Measurements from ENCODE around the gene PDCD2. TPM values are rescaled to one million over a fixed set of nuclear protein-coding genes. Genes with fewer than 3 reads are reported as not detected.

PDCD2 gene
- total RNA-seq, 4 donors from 2014 or later, result 52.0 to 59.3 (median 56.1) TPM

GRCh38 chr6:170596426-170596825, 12.0 kb upstream of the PDCD2 start:
- Histone ChIP-seq H3K4me1 (no peaks in the 10 kb centered on the region), H3K27me3 (peaks cover 15% of the 10 kb centered on the region), H3K27ac (no peak overlapping the region), H3K9me3 (peaks cover 0 to 14% (median 0%) of the 10 kb centered on the region in 3 donors), H3K4me3 (no peak overlapping the region), H3K36me3 (no peaks in the 10 kb centered on the region)
- TF ChIP-seq EP300 (IDR thresholded peaks at IDR 0.05) (no peak), POLR2A (IDR thresholded peaks at IDR 0.05) (no peak), CTCF (IDR thresholded peaks at IDR 0.05) (no peak), POLR2AphosphoS5 (IDR thresholded peaks at IDR 0.05) (no peak)
- ATAC-seq, result no peak

GRCh38 chr6:170590725-170591124, 6.3 kb upstream of the PDCD2 start:
- 87 to 100% methylated on average over 1 of the region's 1 CpG for WGBS, 2 donors (ENCODE audit: low coverage in 1 of 2)
- H3K36me3 ChIP-seq, result no peaks in the 10 kb centered on the region
- ATAC-seq, result no peak
- TF ChIP-seq POLR2A (IDR thresholded peaks at IDR 0.05), result no peak
- TF ChIP-seq EP300 (IDR thresholded peaks at IDR 0.05), result no peak
- no peak for TF ChIP-seq POLR2AphosphoS5 (IDR thresholded peaks at IDR 0.05)
- no peak for TF ChIP-seq CTCF (IDR thresholded peaks at IDR 0.05)
- H3K27me3 ChIP-seq, result peaks cover 4% of the 10 kb centered on the region
- H3K27ac ChIP-seq, result no peak overlapping the region
- H3K4me1 ChIP-seq, result peaks cover 0 to under 1% (median 0%) of the 10 kb centered on the region in 3 donors
- H3K9me3 ChIP-seq, result peaks cover 0 to 18% (median 0%) of the 10 kb centered on the region in 3 donors
- no peak overlapping the region for H3K4me3 ChIP-seq

GRCh38 chr6:170584954-170585498, 589 bp upstream of the PDCD2 start:
- Histone ChIP-seq H3K36me3 (peaks cover 0 to 30% of the 10 kb centered on the region in 2 donors), H3K9me3 (no peaks in the 10 kb centered on the region), H3K27ac (peak overlapping the region; percentile 41 to 95 (median 91)), H3K27me3 (no peaks in the 10 kb centered on the region), H3K4me3 (peak overlapping the region; percentile 75 to 77), H3K4me1 (peaks cover 3 to 20% (median 9%) of the 10 kb centered on the region in 3 donors)
- no peak for TF ChIP-seq POLR2A (IDR thresholded peaks at IDR 0.05)
- TF ChIP-seq CTCF (IDR thresholded peaks at IDR 0.05), result no peak
- TF ChIP-seq POLR2AphosphoS5 (IDR thresholded peaks at IDR 0.05), result no peak
- TF ChIP-seq EP300 (IDR thresholded peaks at IDR 0.05), result no peak
- 7 to 12% methylated on average over 3 to 4 of the region's 6 CpGs for WGBS, 2 donors (ENCODE audit: low coverage in 1 of 2)
- no peak for ATAC-seq

GRCh38 chr6:170583756-170584180, 669 bp downstream of the PDCD2 start:
- 1 to 3% methylated on average over 7 to 12 of the region's 12 CpGs for WGBS, 2 donors (ENCODE audit: low coverage in 1 of 2)
- Histone ChIP-seq H3K4me3 (peak overlapping the region; percentile 75 to 77), H3K36me3 (peaks cover 0 to 42% of the 10 kb centered on the region in 2 donors), H3K9me3 (no peaks in the 10 kb centered on the region), H3K27me3 (no peaks in the 10 kb centered on the region), H3K4me1 (peaks cover 3 to 20% (median 9%) of the 10 kb centered on the region in 3 donors), H3K27ac (peak overlapping the region; percentile 43 to 95 (median 91))
- no peak for TF ChIP-seq CTCF (IDR thresholded peaks at IDR 0.05)
- TF ChIP-seq POLR2AphosphoS5 (IDR thresholded peaks at IDR 0.05), result no peak
- no peak for TF ChIP-seq POLR2A (IDR thresholded peaks at IDR 0.05)
- no peak for TF ChIP-seq EP300 (IDR thresholded peaks at IDR 0.05)
- no peak for ATAC-seq

- peaks cover 4 to 88% of the 10 kb centered on the region in 2 donors for H3K36me3 ChIP-seq
- no peaks in the 10 kb centered on the region for H3K27me3 ChIP-seq
- H3K4me3 ChIP-seq, result no peak overlapping the region
- no peak for ATAC-seq
- TF ChIP-seq POLR2AphosphoS5 (IDR thresholded peaks at IDR 0.05) (no peak), EP300 (IDR thresholded peaks at IDR 0.05) (no peak), POLR2A (IDR thresholded peaks at IDR 0.05) (no peak), CTCF (IDR thresholded peaks at IDR 0.05) (no peak)
- H3K4me1 ChIP-seq, result peaks cover 3 to 9% (median 5%) of the 10 kb centered on the region in 3 donors
- H3K27ac ChIP-seq, result no peak overlapping the region
- H3K9me3 ChIP-seq, result no peaks in the 10 kb centered on the region
These were observed 5.5 kb downstream of the PDCD2 start for GRCh38 chr6:170578909-170579308.

Measured in gastroesophageal sphincter (tissue), 4 donors.